HG03342 (cell line): ENCODE results near the gene FADD.

ENCODE experiments used
- ATAC-seq: cut with Tn5 transposase; IDR thresholded peaks from one replicate; pipeline ENCODE4 v1.9.1; 2021; ENCODE audit warnings: mild to moderate bottlenecking, moderate library complexity; ENCODE audit not compliant: unreplicated experiment

FADD gene

GRCh38 chr11:70202920-70203750, at the start of gene FADD:
TSS of gene FADD (plus strand) at chr11:70203296. CDS start at chr11:70203460, 164 bp downstream.
- peak; percentile 75 for ATAC-seq

- no peak for ATAC-seq
Observed at GRCh38 chr11:70155386-70155785, 47.7 kb upstream of the FADD start.

- ATAC-seq: no peak
Observed at GRCh38 chr11:70156291-70157037, 46.6 kb upstream of the FADD start.

- no peak for ATAC-seq
Observed at GRCh38 chr11:70158201-70158600, 44.9 kb upstream of the FADD start.

- no peak for ATAC-seq
Observed at GRCh38 chr11:70158757-70159389, 44.2 kb upstream of the FADD start.

- ATAC-seq: no peak
Observed at GRCh38 chr11:70159627-70160570, 43.2 kb upstream of the FADD start.

- no peak for ATAC-seq
Observed at GRCh38 chr11:70161043-70161625, 42.0 kb upstream of the FADD start.

- ATAC-seq: no peak
Observed at GRCh38 chr11:70164705-70165104, 38.4 kb upstream of the FADD start.

- ATAC-seq: no peak
Observed at GRCh38 chr11:70167120-70167519, 36.0 kb upstream of the FADD start.

GRCh38 chr11:70167723-70168404, 35.2 kb upstream of the FADD start:
- no peak for ATAC-seq

- no peak for ATAC-seq
Observed at GRCh38 chr11:70168405-70168754, 34.7 kb upstream of the FADD start.

- no peak for ATAC-seq
Observed at GRCh38 chr11:70169127-70169526, 34.0 kb upstream of the FADD start.

GRCh38 chr11:70169632-70170031, 33.5 kb upstream of the FADD start:
- no peak for ATAC-seq

- no peak for ATAC-seq
Observed at GRCh38 chr11:70170596-70171210, 32.4 kb upstream of the FADD start.

GRCh38 chr11:70173018-70173417, 30.1 kb upstream of the FADD start:
- ATAC-seq: no peak

- no peak for ATAC-seq
Observed at GRCh38 chr11:70174547-70175235, 28.4 kb upstream of the FADD start.

GRCh38 chr11:70175236-70175698, 27.8 kb upstream of the FADD start:
- ATAC-seq: no peak

- ATAC-seq: no peak
Observed at GRCh38 chr11:70176940-70177689, 26.0 kb upstream of the FADD start.
